ENCODE measurements around the gene STXBP2.

Gene STXBP2

GRCh38 chr19:7636691-7637373, at the start of gene STXBP2:
STXBP2 (plus strand) TSS chr19:7637110; CDS start chr19:7637150, 40 bp downstream.
- DNase-seq (ENCODE audit: low spot score): no peak

GRCh38 chr19:7589822-7590221, 47.1 kb upstream of the STXBP2 start:
- no peak for DNase-seq (ENCODE audit: low spot score)

GRCh38 chr19:7590256-7590655, 46.7 kb upstream of the STXBP2 start:
- no peak for DNase-seq (ENCODE audit: low spot score)

- no peak for DNase-seq (ENCODE audit: low spot score)
Observed at GRCh38 chr19:7595466-7596133, 41.3 kb upstream of the STXBP2 start, which contains the start of gene CAMSAP3. CAMSAP3 (plus strand) TSS chr19:7595863; CDS start chr19:7596003, 140 bp downstream.

GRCh38 chr19:7596211-7596937, 40.5 kb upstream of the STXBP2 start:
- DNase-seq (ENCODE audit: low spot score): no peak

GRCh38 chr19:7597689-7598088, 39.2 kb upstream of the STXBP2 start:
- no peak for DNase-seq (ENCODE audit: low spot score)

GRCh38 chr19:7598180-7598579, 38.7 kb upstream of the STXBP2 start:
- no peak for DNase-seq (ENCODE audit: low spot score)

- no peak for DNase-seq (ENCODE audit: low spot score)
Observed at GRCh38 chr19:7600721-7601120, 36.2 kb upstream of the STXBP2 start.

GRCh38 chr19:7602240-7602934, 34.5 kb upstream of the STXBP2 start:
- DNase-seq (ENCODE audit: low spot score): no peak

GRCh38 chr19:7602935-7603497, 33.9 kb upstream of the STXBP2 start:
- no peak for DNase-seq (ENCODE audit: low spot score)

- no peak for DNase-seq (ENCODE audit: low spot score)
Observed at GRCh38 chr19:7603919-7604318, 33.0 kb upstream of the STXBP2 start.

GRCh38 chr19:7605490-7606222, 31.3 kb upstream of the STXBP2 start:
- no peak for DNase-seq (ENCODE audit: low spot score)

- DNase-seq (ENCODE audit: low spot score): no peak
Observed at GRCh38 chr19:7606289-7606688, 30.6 kb upstream of the STXBP2 start.

GRCh38 chr19:7607212-7607873, 29.6 kb upstream of the STXBP2 start:
- DNase-seq (ENCODE audit: low spot score): no peak

GRCh38 chr19:7607874-7608560, 28.9 kb upstream of the STXBP2 start:
- DNase-seq (ENCODE audit: low spot score): no peak

GRCh38 chr19:7610491-7611240, 26.2 kb upstream of the STXBP2 start:
- no peak for DNase-seq (ENCODE audit: low spot score)

- no peak for DNase-seq (ENCODE audit: low spot score)
Observed at GRCh38 chr19:7611541-7612279, 25.2 kb upstream of the STXBP2 start.
